ENCODE results near the gene DPPA2. TPM values are rescaled to one million over a fixed set of nuclear protein-coding genes. Genes with fewer than 3 reads are reported as not detected.

The DPPA2 gene
- total RNA-seq, 1 experiment from 2014 or later, result not detected

DNA sequence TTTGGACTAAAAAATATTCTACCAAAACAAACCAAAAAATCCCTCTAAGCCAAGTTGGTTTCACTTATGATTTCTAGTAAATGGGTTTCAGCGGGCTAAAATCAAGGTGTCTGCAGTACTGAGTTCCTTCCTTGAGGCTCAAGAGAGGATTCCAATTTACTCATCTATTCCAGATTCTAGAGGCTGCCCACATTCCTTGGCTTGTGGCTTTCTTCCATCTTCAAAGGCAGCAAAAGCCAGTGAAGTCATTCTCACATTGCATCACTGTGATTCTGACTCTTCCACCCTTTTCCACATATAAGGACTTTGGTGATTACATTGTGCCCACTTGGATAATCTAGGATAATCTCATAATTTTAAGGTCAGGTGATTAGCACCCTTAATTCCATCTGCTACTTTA, 48.1 kb downstream of the DPPA2 start:
- Histone ChIP-seq H3K9me2 (ENCODE audit: insufficient read depth) (no peaks in the 10 kb centered on the region), H3K27me3 (ENCODE audit: insufficient read depth, low read depth) (no peaks in the 10 kb centered on the region), H3K36me3 (ENCODE audit: low read depth) (no peaks in the 10 kb centered on the region), H3F3A (ENCODE audit: insufficient read depth, low read depth) (no peaks in the 10 kb centered on the region), H3K4me3 (no peak overlapping the region), H3K79me2 (ENCODE audit: low read depth) (no peaks in the 10 kb centered on the region), H4K20me1 (ENCODE audit: insufficient read depth) (no peaks in the 10 kb centered on the region), H3K4me1 (replicated peaks; ENCODE audit: insufficient read depth) (no peaks in the 10 kb centered on the region), H3K9me3 (ENCODE audit: insufficient read depth, low read depth) (no peaks in the 10 kb centered on the region), H3K27ac (no peak overlapping the region), H3K4me2 (no peak overlapping the region), H2AFZ (no peak overlapping the region)
- no TSS peak for BruUV-seq (replicated peaks)
- POLR2A ChIA-PET (ENCODE audit: unreplicated experiment), result no interaction called here
- intact Hi-C loops (cut with micrococcal nuclease; ENCODE audit: unreplicated experiment), result no loop called here
- TF ChIP-seq CTCF (conservative IDR thresholded peaks at IDR 0.05) (no peak), EZH2 (IDR thresholded peaks at IDR 0.05; ENCODE audit: low read depth) (no peak)
- CTCF ChIA-PET, result no interaction called here
- DNase-seq, result no peak

GRCh38 chr3:109265295-109265694, 51.0 kb downstream of the DPPA2 start:
- no peak for DNase-seq
- Histone ChIP-seq H4K20me1 (ENCODE audit: insufficient read depth) (no peaks in the 10 kb centered on the region), H3K4me2 (no peak overlapping the region), H3K27me3 (ENCODE audit: insufficient read depth, low read depth) (no peaks in the 10 kb centered on the region), H2AFZ (no peak overlapping the region), H3K27ac (no peak overlapping the region), H3F3A (ENCODE audit: insufficient read depth, low read depth) (no peaks in the 10 kb centered on the region), H3K79me2 (ENCODE audit: low read depth) (no peaks in the 10 kb centered on the region), H3K9me2 (ENCODE audit: insufficient read depth) (no peaks in the 10 kb centered on the region), H3K4me1 (replicated peaks; ENCODE audit: insufficient read depth) (no peaks in the 10 kb centered on the region), H3K4me3 (no peak overlapping the region), H3K9me3 (ENCODE audit: insufficient read depth, low read depth) (no peaks in the 10 kb centered on the region), H3K36me3 (ENCODE audit: low read depth) (no peaks in the 10 kb centered on the region)
- POLR2A ChIA-PET (ENCODE audit: unreplicated experiment), result no interaction called here
- CTCF ChIA-PET, result no interaction called here
- no peak for TF ChIP-seq CTCF (conservative IDR thresholded peaks at IDR 0.05)
- TF ChIP-seq EZH2 (IDR thresholded peaks at IDR 0.05; ENCODE audit: low read depth), result no peak
- no TSS peak for BruUV-seq (replicated peaks)
- intact Hi-C loops (cut with micrococcal nuclease; ENCODE audit: unreplicated experiment), result no loop called here

- CTCF ChIA-PET, result no interaction called here
- Histone ChIP-seq H3K4me2 (no peak overlapping the region), H3K36me3 (ENCODE audit: low read depth) (no peaks in the 10 kb centered on the region), H3K4me3 (no peak overlapping the region), H3K27ac (no peak overlapping the region), H4K20me1 (ENCODE audit: insufficient read depth) (no peaks in the 10 kb centered on the region), H3F3A (ENCODE audit: insufficient read depth, low read depth) (no peaks in the 10 kb centered on the region), H3K9me3 (ENCODE audit: insufficient read depth, low read depth) (no peaks in the 10 kb centered on the region), H3K79me2 (ENCODE audit: low read depth) (no peaks in the 10 kb centered on the region), H2AFZ (no peak overlapping the region), H3K4me1 (replicated peaks; ENCODE audit: insufficient read depth) (no peaks in the 10 kb centered on the region), H3K9me2 (ENCODE audit: insufficient read depth) (no peaks in the 10 kb centered on the region), H3K27me3 (ENCODE audit: insufficient read depth, low read depth) (no peaks in the 10 kb centered on the region)
- POLR2A ChIA-PET (ENCODE audit: unreplicated experiment), result interaction anchor here (0.5 kb wide), 1 partner anchor 355 kb away, joined by 4 read pairs; no protein-coding TSS in a partner anchor
- intact Hi-C loops (cut with micrococcal nuclease; ENCODE audit: unreplicated experiment), result no loop called here
- no peak for DNase-seq
- TF ChIP-seq CTCF (conservative IDR thresholded peaks at IDR 0.05), result no peak
- no TSS peak for BruUV-seq (replicated peaks)
These were observed 59.0 kb downstream of the DPPA2 start for GRCh38 chr3:109257269-109257668.

Data from PC-9 (cell line).